Esophagus mucosa (tissue), 1 donor: ENCODE data around the gene PPP2R1A. TPM values are rescaled to one million over a fixed set of nuclear protein-coding genes. Genes with fewer than 3 reads are reported as not detected.
"Not testable (repeated sequence)": the region's sequence is repeated elsewhere in the genome, so short reads cannot be mapped to it uniquely, and the experiment has no call there.

Experiments used
- ATAC-seq: fragments of 200-7000 bp; cut with Tn5 transposase; one replicate; pipeline ENCODE4 v1.9.1; 2020
- total RNA-seq: library from RNA; stranded (reverse); gene quantifications from one replicate; pipeline ENCODE4 v1.2.4, GENCODE V29; 2023
- donor health status: DM: yes; HTN: yes; CAD: no.

The PPP2R1A gene
- total RNA-seq, 1 donor from 2014 or later: 168 TPM

DNA sequence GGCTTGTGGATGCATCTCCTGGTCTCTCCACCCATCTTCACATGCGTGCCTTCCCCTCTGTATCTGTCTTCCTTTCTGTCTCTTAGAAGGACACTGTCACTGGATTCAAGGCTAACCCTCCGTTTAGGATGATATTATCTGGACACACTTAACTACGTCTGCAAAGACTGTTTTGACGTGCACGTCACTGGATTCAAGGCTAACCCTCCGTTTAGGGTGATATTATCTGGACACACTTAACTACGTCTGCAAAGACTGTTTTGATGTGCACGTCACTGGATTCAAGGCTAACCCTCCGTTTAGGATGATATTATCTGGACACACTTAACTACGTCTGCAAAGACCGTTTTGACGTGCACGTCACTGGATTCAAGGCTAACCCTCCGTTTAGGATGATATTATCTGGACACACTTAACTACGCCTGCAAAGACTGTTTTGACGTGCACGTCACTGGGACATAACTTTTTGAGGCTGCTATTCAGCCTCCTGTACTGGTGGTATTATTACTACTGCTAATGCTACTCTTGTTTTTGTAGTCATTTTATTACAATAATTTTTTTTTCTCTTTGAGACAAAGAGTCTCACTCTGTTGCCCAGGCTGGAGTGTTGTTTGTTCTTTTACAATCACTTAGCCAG is 11.0 kb downstream of the PPP2R1A start:
- not testable (repeated sequence) for ATAC-seq

DNA sequence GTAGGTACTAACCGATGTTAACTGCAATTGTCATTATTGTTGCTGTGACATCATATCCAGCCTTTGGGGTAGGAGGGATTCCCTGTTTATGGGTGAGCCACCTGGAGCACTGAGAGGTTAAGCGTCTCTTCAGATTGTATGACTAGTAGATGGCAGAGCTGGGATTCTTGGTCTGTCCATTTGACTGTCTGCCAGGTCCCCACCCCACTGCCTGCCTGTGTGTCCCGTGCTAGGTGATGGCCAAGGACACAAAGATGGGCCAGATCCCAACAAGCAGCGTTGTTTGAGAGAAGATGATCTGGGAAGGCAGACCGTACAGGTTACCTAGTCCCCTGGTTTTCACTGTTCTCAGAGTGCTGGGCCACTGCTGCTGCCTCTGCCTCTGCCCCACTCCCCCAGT is 16.6 kb downstream of the PPP2R1A start:
- no peak for ATAC-seq

DNA sequence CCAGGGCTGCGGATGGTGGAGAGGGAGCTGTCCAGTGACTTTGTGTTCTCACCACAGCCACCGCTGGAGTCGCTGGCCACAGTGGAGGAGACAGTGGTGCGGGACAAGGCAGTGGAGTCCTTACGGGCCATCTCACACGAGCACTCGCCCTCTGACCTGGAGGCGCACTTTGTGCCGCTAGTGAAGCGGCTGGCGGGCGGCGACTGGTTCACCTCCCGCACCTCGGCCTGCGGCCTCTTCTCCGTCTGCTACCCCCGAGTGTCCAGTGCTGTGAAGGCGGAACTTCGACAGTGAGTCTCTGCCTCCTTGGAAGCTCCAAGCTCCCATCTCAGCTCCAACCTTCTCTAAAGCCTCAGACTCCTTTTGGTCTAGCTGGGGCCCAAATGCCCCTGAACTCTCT is 21.4 kb downstream of the PPP2R1A start:
- no peak for ATAC-seq

DNA sequence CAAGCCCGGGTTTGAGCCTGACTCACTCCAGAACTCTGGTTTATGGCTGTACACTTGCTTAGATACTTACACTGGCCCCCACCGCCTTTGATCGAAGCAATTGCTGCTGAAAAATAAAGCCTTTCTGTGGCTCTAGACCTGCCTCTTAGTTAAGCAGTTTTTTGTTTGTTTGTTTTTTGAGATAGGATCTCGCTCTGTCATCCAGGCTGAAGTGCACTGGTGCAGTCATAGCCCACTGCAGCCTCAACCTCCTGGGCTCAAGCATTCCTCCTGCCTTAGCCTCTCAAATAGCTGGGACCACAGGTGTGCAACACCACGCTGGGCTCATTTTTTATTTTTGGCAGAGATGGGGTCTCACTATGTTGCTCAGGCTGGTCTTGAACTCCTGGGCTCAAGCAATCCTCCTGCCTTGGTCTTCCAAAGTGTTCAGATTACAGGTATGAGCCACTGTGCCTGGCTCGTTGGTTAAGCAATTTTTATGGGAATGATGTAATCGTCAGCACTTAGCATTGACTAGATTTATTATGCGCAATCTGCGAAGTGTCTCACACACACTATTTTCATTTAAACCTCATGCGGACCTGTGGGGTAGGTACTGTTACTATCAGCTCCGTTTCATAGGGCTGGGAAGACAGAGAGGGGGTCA is 22.2 kb downstream of the PPP2R1A start:
- no peak for ATAC-seq

DNA sequence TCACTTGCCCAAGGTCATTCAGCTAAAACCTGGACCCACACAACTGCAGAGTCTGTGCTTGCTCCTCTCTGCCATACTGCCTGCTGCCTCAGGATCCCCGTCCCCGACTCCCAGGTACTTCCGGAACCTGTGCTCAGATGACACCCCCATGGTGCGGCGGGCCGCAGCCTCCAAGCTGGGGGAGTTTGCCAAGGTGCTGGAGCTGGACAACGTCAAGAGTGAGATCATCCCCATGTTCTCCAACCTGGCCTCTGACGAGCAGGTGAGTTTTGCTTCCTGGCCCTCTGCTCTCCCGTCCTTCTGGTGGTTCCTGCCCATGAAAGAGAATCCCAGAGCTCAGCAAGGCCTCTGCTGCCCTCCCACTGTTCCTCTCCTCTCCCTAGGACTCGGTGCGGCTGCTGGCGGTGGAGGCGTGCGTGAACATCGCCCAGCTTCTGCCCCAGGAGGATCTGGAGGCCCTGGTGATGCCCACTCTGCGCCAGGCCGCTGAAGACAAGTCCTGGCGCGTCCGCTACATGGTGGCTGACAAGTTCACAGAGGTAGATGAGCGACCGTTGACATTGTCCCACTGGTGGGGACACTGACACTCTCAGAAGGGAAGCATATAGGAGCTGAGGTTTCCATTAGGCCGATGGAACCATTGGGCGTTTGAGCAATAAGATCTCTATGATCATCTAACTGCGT is 22.9 kb downstream of the PPP2R1A start:
- no peak for ATAC-seq

DNA sequence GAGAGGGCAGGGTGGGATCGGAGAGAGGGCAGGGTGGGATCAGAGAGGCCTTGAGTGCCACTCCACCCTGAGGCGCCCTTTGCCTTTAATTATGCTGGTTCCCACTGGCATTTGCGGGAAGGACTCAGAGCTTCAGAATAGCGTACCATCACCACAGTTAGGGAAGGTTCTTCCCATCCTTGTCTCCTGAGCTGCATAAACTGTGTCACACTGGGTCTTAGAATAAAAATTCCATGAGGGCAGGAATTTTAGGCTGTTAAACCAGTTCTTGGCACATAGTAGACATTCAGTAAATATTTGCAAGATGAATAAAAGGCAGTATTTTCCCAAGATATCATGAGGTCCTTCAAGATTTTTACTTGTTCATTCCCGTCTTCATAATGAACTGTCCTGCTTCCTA is 24.4 kb downstream of the PPP2R1A start:
- no peak for ATAC-seq

DNA sequence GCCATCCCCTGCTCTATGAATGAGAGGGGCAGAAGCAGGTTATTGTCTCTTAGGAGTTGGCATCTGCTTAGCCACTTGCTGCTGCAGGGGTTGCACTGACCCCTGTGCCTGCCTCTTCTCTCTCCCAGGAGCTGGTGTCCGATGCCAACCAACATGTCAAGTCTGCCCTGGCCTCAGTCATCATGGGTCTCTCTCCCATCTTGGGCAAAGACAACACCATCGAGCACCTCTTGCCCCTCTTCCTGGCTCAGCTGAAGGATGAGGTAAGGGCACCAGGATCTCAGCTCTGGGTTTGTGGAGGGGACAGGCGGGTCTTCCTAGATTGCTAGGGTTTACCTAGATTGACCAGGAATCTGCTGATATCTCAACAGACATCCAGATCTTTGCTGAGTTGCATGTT is 26.5 kb downstream of the PPP2R1A start:
- no peak for ATAC-seq

DNA sequence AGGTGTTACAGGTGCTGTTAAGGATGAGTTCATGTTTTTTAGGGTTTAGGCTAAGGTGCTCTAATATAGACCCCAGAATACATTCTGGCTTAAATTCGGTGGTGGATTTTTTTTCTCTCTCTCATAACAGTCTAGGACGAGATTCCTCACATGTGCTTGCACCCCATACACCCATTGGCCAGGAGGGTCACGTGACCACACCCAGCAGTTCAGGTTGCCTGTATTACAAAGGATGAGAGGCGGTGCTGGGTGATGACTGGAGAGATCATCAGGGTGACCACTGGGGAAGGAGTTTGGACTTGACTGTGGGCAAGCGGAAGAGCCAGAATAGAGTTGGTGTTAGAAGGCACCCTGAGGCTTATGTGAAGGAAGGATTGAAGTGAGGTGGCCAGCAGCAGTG is 27.7 kb downstream of the PPP2R1A start:
- no peak for ATAC-seq

DNA sequence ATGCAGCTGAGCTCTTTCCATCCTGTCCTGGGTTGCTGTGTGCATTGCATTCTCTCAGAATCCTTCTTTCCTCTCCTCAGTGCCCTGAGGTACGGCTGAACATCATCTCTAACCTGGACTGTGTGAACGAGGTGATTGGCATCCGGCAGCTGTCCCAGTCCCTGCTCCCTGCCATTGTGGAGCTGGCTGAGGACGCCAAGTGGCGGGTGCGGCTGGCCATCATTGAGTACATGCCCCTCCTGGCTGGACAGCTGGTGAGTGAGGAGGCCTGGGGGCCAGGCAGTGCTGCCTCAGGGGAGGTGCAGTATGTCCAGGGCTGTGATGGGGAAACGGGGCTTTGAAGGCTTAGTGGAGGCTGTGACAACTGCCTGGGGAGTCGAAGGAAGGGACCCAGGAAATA is 29.8 kb downstream of the PPP2R1A start:
- ATAC-seq: no peak

DNA sequence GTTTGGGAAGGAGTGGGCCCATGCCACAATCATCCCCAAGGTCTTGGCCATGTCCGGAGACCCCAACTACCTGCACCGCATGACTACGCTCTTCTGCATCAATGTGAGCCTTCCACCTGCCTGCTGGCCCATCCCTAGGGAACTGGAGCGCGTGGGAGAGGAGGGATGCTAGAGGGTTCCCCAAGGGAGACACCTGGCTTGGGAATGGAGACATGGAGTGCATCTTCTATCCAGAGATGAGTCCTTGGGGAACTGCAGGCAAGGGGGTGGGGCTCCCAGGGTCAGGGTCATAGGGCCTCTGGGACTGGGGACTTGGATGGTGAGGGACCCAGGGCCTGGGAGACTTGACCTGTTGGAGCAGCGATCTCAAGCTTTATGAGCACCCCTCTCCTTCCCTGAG is 31.2 kb downstream of the PPP2R1A start:
- ATAC-seq: no peak

DNA sequence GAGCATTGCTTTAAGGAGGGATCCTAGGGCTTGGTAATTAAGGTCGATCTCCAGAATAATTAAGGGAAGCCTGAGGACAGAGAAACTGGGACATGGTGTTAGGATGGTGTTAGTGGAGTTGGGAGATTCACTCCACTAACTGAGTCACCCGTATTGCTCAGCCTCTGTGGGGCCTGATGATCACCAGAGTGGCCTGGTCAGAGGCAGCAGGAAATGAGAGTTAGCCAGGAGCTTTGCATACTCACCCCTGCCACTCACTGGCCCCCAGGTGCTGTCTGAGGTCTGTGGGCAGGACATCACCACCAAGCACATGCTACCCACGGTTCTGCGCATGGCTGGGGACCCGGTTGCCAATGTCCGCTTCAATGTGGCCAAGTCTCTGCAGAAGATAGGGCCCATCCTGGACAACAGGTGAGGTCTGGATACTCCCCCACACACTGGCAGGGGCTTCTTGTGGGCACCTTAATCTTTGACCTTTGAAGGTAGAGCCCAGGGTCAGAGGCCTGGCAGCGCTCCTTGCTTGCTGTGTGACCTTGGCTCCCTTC is 32.1 kb downstream of the PPP2R1A start:
- ATAC-seq: no peak

DNA sequence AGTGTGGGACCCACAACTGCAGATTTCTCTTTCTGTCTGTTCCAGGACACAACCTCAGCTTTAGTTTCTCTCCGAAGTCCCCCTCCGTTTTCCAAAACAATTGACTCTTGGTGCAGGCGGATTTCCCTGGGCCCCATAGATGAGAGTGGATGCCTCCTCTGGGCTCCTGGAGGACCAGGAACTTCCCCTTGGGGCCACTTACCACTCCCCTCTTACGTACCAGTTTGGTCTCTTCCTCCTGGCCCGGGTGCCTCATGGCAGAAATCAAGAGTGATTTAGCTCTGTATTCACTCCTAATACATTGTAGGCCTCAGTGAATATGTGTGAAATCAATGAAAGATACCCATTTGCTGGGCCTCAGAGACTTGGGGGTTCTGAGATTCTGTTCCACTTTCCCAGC is 34.4 kb downstream of the PPP2R1A start:
- no peak for ATAC-seq

DNA sequence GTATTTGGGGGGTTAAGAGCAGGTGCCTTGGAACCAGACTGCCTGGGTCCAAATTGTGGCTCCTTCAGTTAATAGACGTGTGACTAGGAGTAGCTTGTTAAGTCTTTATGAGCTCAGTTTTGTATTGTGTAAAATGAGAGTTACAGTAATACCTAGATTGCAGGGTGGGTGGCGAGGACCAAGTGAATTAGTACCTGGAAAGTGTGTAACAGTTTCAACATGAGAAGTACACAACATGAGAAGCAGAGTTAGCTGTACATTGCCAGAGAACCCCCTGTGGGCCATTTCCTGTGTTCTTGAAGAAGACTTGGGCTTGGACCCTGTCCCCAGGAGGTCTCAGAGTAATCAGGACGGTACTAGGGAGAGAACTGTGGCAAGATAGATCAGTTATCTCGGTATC is 36.8 kb downstream of the PPP2R1A start:
- ATAC-seq: no peak

DNA sequence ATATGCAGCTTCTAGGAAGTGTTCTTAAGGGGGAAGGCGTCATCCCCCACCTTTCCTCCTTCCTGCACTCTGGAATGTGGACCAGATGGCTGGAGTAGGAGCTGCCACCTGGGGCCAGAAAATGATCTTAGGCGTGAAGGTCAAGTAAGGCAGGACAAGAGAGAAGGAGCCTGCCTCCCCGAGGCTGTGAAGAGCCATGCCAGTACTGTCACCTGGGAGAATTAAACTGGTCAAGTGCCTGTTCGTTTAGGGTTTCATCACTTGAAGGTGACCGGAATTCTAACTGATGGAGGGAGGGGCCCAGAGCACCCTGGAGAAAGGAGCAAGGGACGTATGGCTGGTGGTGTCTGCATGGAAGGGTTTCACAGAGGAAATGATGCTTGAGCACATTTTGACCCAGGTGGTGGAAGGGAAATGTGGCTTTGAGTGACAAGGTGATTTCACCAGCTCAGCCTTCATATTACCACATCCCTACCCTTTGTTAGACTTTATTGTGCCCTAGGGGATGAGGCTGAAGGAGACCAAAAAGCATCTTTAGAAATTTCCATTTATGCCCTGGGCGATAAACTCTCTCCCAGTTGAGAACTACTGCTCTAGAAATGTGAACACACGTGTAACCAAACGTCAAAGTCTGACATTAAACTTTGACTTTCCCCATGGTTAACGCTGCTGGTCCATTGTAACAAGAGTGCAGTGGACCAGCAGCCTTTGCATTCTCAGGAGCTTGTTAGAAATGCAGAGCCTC is 37.5 kb downstream of the PPP2R1A start:
- ATAC-seq: no peak

DNA sequence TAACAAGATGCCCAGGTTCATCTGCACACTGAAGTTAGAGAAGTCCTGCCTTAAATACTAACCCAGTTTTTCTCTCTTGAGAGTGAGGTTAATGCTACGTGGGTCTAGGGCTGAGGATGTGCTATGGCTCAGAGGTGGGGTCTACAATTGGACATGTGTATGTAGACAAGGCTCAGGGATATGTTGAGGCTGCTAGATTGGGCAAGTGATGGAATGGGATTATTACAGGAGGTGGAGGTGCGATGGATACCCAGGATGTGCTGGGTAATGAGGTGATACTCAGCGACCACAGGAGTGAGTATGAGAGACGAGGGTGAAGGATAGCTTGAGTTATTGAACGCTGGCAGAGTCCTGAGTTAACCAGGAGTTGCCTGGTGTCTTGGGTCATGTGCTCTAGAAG is 38.1 kb downstream of the PPP2R1A start:
- ATAC-seq: no peak

DNA sequence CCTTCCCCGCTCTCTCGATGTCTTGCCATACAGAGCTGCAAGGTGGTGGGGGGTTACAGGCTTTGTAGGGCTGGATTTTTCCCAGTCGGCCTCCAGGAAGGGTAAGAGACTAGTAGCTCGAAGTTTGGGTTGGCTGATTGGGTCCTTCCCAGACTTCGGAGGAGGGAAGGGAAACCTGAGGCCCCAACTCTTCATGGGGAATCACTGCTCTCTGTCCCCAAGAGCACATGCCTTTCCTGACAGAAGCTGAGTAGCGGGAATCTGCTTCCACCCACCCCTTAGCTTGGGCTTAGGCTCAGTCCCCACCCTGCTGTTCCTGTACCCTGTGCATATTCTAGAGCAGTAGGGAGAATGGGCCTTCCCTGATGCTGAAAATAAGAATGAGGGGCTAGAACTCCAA is 39.7 kb downstream of the PPP2R1A start:
- no peak for ATAC-seq

DNA sequence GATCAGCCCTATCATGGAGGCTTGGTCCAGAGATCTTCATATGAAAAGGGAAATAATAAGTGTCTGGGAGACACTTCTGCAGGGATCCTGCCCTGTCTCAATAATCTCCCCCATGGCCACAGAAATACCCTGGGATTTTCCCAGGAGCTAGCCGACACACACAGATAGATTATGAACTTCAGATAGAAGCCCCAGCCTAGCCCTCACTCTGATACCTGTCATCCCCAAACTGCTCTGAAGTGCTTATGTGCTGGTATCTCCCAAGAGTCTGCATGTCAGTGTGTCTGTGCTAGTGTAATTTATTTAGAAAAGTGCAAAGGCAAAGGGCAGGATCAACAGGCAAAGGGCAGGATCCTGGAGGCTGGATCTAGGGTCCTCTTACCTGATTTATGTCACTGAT is 40.8 kb downstream of the PPP2R1A start:
- no peak for ATAC-seq

DNA sequence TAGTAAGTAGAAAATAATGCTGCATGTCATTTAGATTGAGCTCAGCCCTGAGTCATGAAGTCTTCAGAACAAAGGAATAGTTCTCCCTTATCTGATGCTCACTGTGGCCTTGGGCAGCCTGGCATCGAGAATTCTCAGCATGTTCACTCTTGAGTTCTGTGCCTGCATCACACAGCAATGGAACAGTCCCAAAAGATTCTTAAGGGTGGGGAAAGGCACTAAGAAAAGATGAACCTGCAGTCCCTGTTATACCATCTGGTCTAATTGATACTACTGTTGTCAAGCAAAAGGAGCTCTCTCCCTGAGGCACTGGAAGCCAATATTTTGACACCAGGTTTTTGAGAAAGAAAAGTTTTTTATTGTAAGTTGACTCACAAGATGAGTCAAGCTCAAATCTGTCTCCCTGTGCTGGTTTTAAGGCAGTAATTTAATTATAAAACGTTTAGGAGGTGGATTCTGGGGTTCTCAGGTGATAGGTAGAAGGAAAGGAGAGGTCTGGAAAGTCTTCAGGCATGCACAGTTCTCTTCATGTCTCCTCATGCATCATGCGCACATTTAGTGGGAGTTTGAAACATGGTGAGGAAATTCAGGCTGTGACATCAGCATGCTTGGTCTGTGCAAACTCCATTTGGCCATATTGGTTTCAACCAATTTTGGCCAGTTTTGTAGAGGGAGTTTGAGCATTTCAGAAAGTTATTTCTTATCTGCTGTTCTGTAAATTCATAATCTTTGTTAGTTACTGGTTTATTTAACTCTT is 41.5 kb downstream of the PPP2R1A start:
- peak; percentile 19 for ATAC-seq

DNA sequence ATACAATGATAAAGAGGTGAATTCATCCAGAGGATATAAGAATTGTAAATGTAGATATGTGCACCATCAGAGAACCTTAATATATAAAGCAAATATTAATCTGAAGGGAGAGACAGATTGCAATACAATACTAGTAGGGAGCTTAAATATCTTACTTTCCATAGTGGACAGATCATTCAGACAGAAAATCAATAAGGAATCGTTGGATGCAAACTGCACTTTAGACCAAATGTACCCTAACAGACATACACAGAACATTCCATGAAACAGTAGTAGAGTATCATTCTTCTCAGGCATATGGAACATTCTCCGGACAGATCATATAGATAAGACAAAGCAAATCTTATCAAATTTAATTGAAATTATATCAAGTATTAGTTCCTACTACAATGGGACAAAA is 44.6 kb downstream of the PPP2R1A start:
- ATAC-seq: no peak

DNA sequence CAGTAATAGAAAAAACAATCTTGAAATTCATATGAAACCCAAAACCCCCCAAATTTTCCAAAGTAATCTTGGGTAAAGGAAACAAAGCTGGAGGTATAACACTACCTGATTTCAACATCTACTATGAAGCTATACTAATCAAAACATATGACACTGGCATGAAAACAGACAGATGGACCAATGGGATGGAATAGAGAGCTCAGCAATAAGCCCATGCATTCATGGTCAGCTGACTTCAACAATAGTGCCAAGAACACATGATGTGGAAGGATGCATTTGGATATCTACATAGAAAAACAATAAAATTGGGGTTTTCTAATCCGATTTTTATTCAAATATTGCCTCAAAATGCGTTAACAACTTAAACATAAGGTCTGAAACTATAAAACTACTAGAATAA is 47.3 kb downstream of the PPP2R1A start:
- no peak for ATAC-seq

DNA sequence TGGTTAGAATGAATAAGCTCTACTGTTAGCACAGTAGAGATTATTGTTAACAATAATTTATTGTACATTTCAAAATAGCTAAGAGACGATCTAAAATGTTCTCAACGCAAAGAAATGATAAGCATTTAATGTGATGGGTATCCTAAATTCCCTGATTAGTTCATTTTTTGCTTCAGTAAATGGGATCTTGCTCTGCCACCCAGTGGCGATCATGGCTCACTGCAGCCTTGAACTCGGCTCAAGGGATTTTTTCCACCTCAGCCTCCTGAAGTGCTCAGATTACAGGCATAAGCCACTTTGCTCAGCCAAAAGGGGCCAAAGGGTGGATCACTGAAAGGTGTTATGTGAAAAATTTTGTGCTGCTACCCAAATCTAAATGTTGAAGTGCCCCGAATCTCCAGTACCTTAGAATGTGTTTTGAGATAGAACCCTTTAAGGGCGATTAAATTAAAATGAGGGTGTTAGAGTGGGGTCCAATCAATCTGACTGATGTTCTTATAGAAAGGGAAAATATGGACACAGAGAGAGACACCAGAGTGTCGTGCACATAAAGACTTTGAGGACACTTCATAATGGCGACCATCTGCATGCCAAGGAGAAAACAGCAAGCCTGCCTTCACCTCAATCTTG is 48.0 kb downstream of the PPP2R1A start:
- peak; percentile 77 for ATAC-seq

DNA sequence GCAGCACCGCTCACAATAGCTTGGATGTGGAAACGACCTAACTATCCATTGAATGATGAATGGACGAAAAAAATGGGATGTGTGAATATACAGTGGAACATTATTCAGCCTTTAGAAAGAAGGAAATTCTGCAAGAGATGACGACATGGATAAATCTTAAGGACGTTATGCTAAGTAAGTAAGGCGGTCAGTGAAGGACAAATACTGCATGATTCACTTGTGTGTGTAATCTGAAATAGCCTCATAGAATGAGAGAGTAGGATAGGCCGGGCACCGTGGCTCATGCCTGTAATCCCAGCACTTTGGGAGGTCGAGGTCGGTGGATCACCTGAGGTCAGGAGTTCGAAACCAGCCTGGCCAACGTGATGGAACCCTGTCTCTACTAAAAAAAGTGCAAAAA is 54.2 kb downstream of the PPP2R1A start:
- ATAC-seq: no peak
